Endothelial cell (in vitro differentiated cells): ENCODE data around the gene NEMP1. TPM values are rescaled to one million over a fixed set of nuclear protein-coding genes. Genes with fewer than 3 reads are reported as not detected.
"Not testable (repeated sequence)": the region's sequence is repeated elsewhere in the genome, so short reads cannot be mapped to it uniquely, and the experiment has no call there.

Source experiments
- DNase-seq: peaks from one replicate; pipeline ENCODE4 v3.0.0; 2021; ENCODE audit warnings: low spot score
- H3K27ac Mint-ChIP-seq: one replicate; pipeline ENCODE4 v1.8.0; 2021; ENCODE audit warnings: mixed read lengths, inconsistent platforms; ENCODE audit not compliant: unreplicated experiment
- H3K27me3 Mint-ChIP-seq: one replicate; pipeline ENCODE4 v1.8.0; 2021; ENCODE audit warnings: mild to moderate bottlenecking, moderate library complexity, mixed read lengths, inconsistent platforms; ENCODE audit not compliant: unreplicated experiment
- H3K36me3 Mint-ChIP-seq: one replicate; pipeline ENCODE4 v1.8.0; 2021; ENCODE audit warnings: mild to moderate bottlenecking, low read depth, mixed read lengths, inconsistent platforms; ENCODE audit not compliant: unreplicated experiment
- H3K4me1 Mint-ChIP-seq: one replicate; pipeline ENCODE4 v1.8.0; 2021; ENCODE audit warnings: mild to moderate bottlenecking, mixed read lengths, inconsistent platforms; ENCODE audit not compliant: unreplicated experiment
- H3K4me3 Mint-ChIP-seq: one replicate; pipeline ENCODE4 v1.8.0; 2021; ENCODE audit warnings: mild to moderate bottlenecking, mixed read lengths, inconsistent platforms; ENCODE audit not compliant: unreplicated experiment
- H3K9me3 Mint-ChIP-seq: one replicate; pipeline ENCODE4 v1.8.0; 2021; ENCODE audit warnings: mixed read lengths, inconsistent platforms; ENCODE audit not compliant: unreplicated experiment
- total RNA-seq: library from RNA; stranded (reverse); fragmentation: NEBNext Ultra II Directional; extraction: Animal tissue kit (Norgen Biotek cat#: 25700); gene quantifications from one replicate; pipeline ENCODE4 v1.2.1, GENCODE V29; 2021; ENCODE audit not compliant: unreplicated experiment
- TF ChIP-seq, protein P1 (sequence below): fragments of 200-600 bp; sonication (generic); IDR thresholded peaks from one replicate; pipeline ENCODE4 v1.5.0; 2021; ENCODE audit warnings: antibody characterized with exemption; ENCODE audit not compliant: unreplicated experiment

NEMP1 gene
- total RNA-seq, 1 donor from 2014 or later = 17.6 TPM

DNA sequence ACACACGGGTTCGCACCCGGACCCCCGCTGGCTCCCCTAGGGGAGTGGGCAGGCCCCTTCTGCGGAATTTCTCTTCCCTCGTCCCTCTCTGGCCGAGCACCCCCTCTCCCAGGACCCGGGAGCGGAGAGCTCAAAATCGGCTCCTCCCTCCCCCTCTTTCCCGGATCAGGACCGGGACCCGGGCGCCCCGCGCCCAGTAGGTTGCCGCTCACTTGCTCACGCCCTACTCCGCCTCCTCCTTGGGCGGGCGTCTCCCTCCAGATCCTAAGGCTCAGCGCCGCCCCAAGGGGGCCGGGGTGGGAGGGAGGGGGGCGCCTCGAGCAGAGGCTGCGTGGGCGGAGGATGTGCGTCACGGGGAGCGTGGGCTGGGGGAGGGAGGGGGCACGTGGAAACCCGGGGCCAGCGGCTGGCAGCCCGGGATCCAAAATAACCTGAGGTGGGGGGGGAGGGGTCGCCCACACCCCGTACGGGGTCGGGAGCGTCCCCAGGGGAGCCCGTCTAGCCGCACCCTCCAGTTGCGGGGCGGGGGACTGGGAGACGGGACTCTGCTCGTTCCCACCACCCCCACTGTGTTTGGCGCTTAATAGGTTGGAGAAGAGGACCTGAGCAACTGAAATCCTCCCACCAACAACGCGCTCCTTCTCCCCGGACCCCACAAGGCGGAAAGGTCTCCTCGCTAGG, 8.6 kb upstream of the NEMP1 start:
- Mint-ChIP-seq H3K27ac (peak overlapping the region; percentile 93), H3K27me3 (peaks cover 29% of the 10 kb centered on the region), H3K4me1 (peaks cover 27% of the 10 kb centered on the region), H3K9me3 (no peaks in the 10 kb centered on the region), H3K4me3 (peak overlapping the region; percentile 95), H3K36me3 (peaks cover 14% of the 10 kb centered on the region)
- peak; percentile 42 for DNase-seq
- TF ChIP-seq, protein P1, sequence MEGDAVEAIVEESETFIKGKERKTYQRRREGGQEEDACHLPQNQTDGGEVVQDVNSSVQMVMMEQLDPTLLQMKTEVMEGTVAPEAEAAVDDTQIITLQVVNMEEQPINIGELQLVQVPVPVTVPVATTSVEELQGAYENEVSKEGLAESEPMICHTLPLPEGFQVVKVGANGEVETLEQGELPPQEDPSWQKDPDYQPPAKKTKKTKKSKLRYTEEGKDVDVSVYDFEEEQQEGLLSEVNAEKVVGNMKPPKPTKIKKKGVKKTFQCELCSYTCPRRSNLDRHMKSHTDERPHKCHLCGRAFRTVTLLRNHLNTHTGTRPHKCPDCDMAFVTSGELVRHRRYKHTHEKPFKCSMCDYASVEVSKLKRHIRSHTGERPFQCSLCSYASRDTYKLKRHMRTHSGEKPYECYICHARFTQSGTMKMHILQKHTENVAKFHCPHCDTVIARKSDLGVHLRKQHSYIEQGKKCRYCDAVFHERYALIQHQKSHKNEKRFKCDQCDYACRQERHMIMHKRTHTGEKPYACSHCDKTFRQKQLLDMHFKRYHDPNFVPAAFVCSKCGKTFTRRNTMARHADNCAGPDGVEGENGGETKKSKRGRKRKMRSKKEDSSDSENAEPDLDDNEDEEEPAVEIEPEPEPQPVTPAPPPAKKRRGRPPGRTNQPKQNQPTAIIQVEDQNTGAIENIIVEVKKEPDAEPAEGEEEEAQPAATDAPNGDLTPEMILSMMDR = no peak

DNA sequence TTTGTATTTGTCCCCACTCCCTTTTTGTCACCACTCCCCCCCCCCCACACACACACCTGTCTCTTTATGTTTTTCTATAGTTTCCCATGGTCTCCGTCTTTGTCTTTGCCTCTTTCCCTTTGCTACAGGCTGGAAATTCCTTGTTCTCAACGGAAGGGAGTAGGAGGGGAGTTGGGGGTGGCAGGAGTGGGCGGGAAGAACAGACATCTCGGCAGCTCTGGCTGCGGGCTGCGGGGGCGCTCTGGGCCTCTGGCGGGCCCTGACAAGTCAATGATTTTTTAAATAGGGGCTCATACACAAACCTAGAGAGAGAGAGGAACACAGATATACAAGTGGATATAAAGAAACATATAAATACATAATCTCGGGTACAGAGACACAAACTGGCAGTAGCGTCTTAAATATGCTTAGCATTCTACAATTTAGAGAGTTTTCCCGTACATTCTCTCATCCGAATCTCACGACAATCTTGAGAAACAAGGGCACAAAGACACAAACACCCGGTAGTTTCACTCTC, 8.0 kb upstream of the NEMP1 start:
- H3K4me3 Mint-ChIP-seq = peak overlapping the region; percentile 95
- peaks cover 27% of the 10 kb centered on the region for H3K4me1 Mint-ChIP-seq
- no peaks in the 10 kb centered on the region for H3K9me3 Mint-ChIP-seq
- TF ChIP-seq, protein P1 = no peak
- H3K36me3 Mint-ChIP-seq = peaks cover 14% of the 10 kb centered on the region
- peak overlapping the region; percentile 93 for H3K27ac Mint-ChIP-seq
- DNase-seq = peak; percentile 55
- peaks cover 28% of the 10 kb centered on the region for H3K27me3 Mint-ChIP-seq

DNA sequence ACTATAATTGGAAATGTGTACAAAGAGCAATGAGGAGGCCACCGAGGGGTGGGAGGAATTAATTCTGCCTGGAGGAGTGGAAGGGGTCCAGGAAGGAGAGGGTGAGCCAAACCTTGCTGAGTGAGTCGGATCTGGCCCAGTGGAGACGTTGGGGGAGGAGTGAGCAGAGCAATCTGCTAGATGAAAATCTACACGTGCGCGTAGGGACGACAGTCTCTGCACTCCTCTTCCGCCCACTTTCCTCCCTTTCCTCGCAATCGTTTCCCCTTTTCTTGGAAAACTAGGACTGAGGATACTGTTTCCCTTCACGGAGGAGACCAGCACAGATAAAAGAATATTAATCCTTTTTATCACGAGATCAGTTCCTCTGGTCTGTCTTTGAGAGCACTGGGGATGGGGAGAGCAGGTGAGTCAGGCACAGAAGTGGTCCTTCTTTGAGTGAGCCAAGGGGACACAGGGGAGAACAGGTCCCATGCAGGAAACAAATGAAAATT, 7.5 kb upstream of the NEMP1 start:
- TF ChIP-seq, protein P1 = no peak
- H3K27me3 Mint-ChIP-seq = peaks cover 25% of the 10 kb centered on the region
- H3K9me3 Mint-ChIP-seq = no peaks in the 10 kb centered on the region
- H3K27ac Mint-ChIP-seq = peak overlapping the region; percentile 93
- peaks cover 14% of the 10 kb centered on the region for H3K36me3 Mint-ChIP-seq
- H3K4me1 Mint-ChIP-seq = peaks cover 27% of the 10 kb centered on the region
- peak overlapping the region; percentile 95 for H3K4me3 Mint-ChIP-seq
- no peak for DNase-seq

DNA sequence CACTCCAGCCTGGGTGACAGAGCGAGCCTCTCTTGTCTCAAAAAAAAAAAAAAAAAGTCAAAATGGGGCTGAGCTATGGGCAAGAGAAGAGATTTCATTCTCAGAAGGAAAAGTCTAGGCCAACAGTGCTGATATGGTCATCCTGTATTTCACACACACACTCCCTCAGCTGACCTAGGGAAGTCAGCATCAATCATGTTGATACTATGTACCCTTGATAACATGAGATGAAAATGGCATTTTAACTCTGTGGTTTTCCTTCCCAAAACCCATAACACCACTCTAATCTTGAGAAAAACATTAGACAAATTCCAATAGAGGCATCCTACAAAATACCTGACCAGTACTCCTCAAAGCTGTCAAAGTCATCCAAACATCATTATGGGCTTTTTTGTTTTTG, 2.3 kb upstream of the NEMP1 start:
- Mint-ChIP-seq H3K36me3 (no peaks in the 10 kb centered on the region), H3K27me3 (peaks cover 5% of the 10 kb centered on the region), H3K4me3 (no peak overlapping the region), H3K9me3 (no peaks in the 10 kb centered on the region), H3K4me1 (peaks cover 9% of the 10 kb centered on the region), H3K27ac (peak overlapping the region; percentile 36)
- DNase-seq = no peak
- TF ChIP-seq, protein P1 = no peak

DNA sequence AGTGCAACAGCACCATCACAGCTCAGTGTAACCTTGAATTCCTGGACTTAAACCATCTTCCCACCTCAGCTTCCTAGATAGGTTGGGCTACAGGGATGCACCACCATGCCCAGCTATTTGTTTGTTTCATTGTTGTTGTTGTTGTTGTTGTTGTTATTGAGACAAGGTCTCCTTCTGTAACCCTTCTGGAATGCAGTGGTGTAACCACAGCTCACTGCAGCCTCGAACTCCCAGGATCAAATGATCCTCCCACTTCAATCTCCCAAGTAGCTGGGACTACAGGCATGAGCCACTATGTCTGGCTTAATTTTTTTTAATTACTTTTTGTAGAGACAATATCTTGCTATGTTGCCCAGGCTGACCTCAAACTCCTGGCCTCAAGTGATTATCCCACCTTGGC, 1.2 kb upstream of the NEMP1 start:
- TF ChIP-seq, protein P1 = no peak
- no peak for DNase-seq
- no peak overlapping the region for H3K27ac Mint-ChIP-seq
- H3K4me3 Mint-ChIP-seq = peak overlapping the region; percentile 42
- no peaks in the 10 kb centered on the region for H3K9me3 Mint-ChIP-seq
- peaks cover 1% of the 10 kb centered on the region for H3K27me3 Mint-ChIP-seq
- H3K4me1 Mint-ChIP-seq = peaks cover 7% of the 10 kb centered on the region
- H3K36me3 Mint-ChIP-seq = no peaks in the 10 kb centered on the region

DNA sequence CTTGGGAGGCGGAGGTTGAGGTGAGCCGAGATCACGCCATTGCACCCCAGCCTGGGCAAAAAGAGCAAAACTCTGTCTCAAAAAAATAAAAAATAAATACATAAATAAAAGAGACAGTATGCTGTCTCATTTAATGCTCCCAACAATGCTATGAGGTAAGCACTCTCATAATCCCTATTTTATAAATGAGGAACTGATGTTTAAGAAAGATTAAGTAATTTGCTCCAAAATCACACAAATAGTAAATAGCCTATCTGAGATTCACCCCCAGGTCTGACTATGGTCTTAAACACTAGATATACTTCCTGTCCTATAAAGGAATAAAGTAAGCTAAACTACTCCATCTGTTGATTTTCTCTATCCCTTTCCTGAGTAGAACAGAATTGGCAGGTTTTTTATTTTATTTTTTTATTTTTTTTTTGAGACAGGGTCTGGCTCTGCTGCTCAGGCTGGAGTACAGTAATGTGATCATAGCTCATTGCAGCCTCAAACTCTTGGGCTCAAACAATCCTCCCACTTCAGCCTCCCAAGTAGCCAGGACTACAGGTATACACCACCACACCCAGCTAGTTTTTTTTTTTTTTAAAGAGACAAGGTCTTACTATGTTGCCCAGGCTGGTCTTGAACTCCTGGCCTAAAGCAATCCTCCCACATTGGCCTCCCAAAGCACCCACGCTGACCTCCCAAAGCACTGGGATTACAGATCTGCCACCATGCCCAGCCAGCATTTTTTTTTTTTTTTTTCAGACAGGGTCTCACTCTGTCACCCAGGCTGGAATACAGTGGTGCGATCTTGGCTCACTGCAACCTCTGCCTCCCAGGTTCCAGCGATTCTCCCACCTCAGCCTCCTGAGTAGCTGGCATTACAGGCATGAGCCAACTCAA, 4.8 kb downstream of the NEMP1 start:
- H3K4me3 Mint-ChIP-seq, H3K27me3 Mint-ChIP-seq, H3K9me3 Mint-ChIP-seq, H3K27ac Mint-ChIP-seq, DNase-seq, H3K4me1 Mint-ChIP-seq, H3K36me3 Mint-ChIP-seq: not testable (repeated sequence)
